GM23248 (cell line): ENCODE data around the gene TCOF1. TPM values are rescaled to one million over a fixed set of nuclear protein-coding genes. Genes with fewer than 3 reads are reported as not detected.

Source experiments
- DNase-seq: peaks from one replicate; pipeline ENCODE4 v3.0.0-alpha.2; 2015
- H2AFZ ChIP-seq: fragments of 200-600 bp; sonication (generic); 2 replicates; pipeline ENCODE4 v1.6.1; 2016; ENCODE audit warnings: antibody characterized with exemption
- H3F3A ChIP-seq: fragments of 200-600 bp; sonication (generic); 2 replicates; pipeline ENCODE4 v1.6.1; 2016; ENCODE audit warnings: mild to moderate bottlenecking, antibody characterized with exemption, mixed run types; ENCODE audit not compliant: insufficient read depth
- H3K27ac ChIP-seq: fragments of 200-600 bp; sonication (generic); 2 replicates; pipeline ENCODE4 v1.5.1; 2016; ENCODE audit warnings: mild to moderate bottlenecking
- H3K27me3 ChIP-seq: fragments of 200-600 bp; sonication (generic); replicated peaks from 2 replicates; pipeline ENCODE4 v1.6.1; 2016; ENCODE audit warnings: mild to moderate bottlenecking; ENCODE audit not compliant: insufficient read depth
- H3K36me3 ChIP-seq: fragments of 200-600 bp; sonication (generic); 2 replicates; pipeline ENCODE4 v1.6.1; 2016; ENCODE audit warnings: low read depth, mild to moderate bottlenecking
- H3K4me1 ChIP-seq: fragments of 200-600 bp; sonication (generic); 2 replicates; pipeline ENCODE4 v1.6.1; 2016; ENCODE audit warnings: mild to moderate bottlenecking; ENCODE audit not compliant: insufficient read depth
- H3K4me2 ChIP-seq: fragments of 200-600 bp; sonication (generic); one replicate; pipeline ENCODE4 v1.6.1; 2016; ENCODE audit warnings: mild to moderate bottlenecking; ENCODE audit not compliant: unreplicated experiment
- H3K4me3 ChIP-seq: fragments of 200-600 bp; sonication (generic); 2 replicates; pipeline ENCODE4 v1.5.1; 2016; ENCODE audit warnings: mild to moderate bottlenecking
- H3K79me2 ChIP-seq: fragments of 200-600 bp; sonication (generic); 2 replicates; pipeline ENCODE4 v1.6.1; 2016; ENCODE audit warnings: mild to moderate bottlenecking; ENCODE audit not compliant: insufficient read depth
- H3K9ac ChIP-seq: fragments of 200-600 bp; sonication (generic); 2 replicates; pipeline ENCODE4 v1.6.1; 2016; ENCODE audit warnings: mild to moderate bottlenecking
- H3K9me2 ChIP-seq: fragments of 200-600 bp; sonication (generic); 2 replicates; pipeline ENCODE4 v1.6.1; 2016; ENCODE audit warnings: mixed run types, mild to moderate bottlenecking, moderate library complexity; ENCODE audit not compliant: insufficient read depth
- H3K9me3 ChIP-seq: fragments of 200-600 bp; sonication (generic); one replicate; pipeline ENCODE4 v1.6.1; 2017; ENCODE audit warnings: low read depth
- H4K20me1 ChIP-seq: fragments of 200-600 bp; sonication (generic); 2 replicates; pipeline ENCODE4 v1.6.0; 2016; ENCODE audit not compliant: insufficient read depth
- EZH2 ChIP-seq: fragments of 200-600 bp; sonication (generic); IDR thresholded peaks from 2 replicates; pipeline ENCODE4 v1.6.1; 2018; ENCODE audit warnings: antibody characterized with exemption, mild to moderate bottlenecking; ENCODE audit not compliant: insufficient read depth, poor library complexity, severe bottlenecking
- EZH2phosphoT487 ChIP-seq: fragments of 200-600 bp; sonication (generic); IDR thresholded peaks from 2 replicates; pipeline ENCODE4 v1.6.1; 2018; ENCODE audit warnings: antibody characterized with exemption, moderate library complexity, mild to moderate bottlenecking, low read depth; ENCODE audit not compliant: insufficient read depth
- WGBS, 2 experiments: methylation state at CpG; one replicate each; pipeline ENCODE4 v1.1.6; 2015 to 2017; ENCODE audit warnings: low lambda C conversion rate in 2 of 2, low coverage in 1 of 2; ENCODE audit errors: missing lambda C conversion rate in 2 of 2; 5-methylcytosine and 5-hydroxymethylcytosine counted together
- in situ Hi-C: fragments of 300-500 bp; cut with MboI; formaldehyde crosslinking; loops from 2 replicates; pipeline ENCODE4 v1.15.0; 2020
- polyA plus RNA-seq: library from polyadenylated mRNA; unstranded; fragments of >200 nt; fragmentation: Nextera tagmentation; extraction: Ambion mirVana; gene quantifications from 2 replicates; pipeline ENCODE4 v1.2.1, GENCODE V29; 2016
- total RNA-seq: library from RNA; depleted of rRNA; stranded (reverse); fragments of >200 nt; shearing (Covaris generic); gene quantifications from 2 replicates; pipeline ENCODE4 v1.2.3, GENCODE V29; 2014

TCOF1 gene
- total and polyA plus RNA-seq, 2 experiments from 2014 or later = 15.1 to 18.0 TPM

DNA sequence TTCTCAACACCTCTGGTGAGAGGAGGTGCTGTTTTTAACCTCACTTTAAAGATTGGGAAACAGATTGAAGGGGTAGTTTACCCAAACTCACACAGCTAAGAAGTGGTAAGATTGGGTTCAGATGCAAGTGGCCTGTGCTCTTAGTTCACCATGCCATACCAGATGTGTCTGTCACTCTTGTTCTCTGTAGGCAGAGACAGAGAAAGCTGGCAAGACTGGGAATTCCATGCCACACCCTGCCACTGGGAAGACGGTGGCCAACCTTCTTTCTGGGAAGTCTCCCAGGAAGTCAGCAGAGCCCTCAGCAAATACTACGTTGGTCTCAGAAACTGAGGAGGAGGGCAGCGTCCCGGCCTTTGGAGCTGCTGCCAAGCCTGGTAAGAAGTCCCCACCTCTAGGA, 11.0 kb downstream of the TCOF1 start:
- DNase-seq = no peak

DNA sequence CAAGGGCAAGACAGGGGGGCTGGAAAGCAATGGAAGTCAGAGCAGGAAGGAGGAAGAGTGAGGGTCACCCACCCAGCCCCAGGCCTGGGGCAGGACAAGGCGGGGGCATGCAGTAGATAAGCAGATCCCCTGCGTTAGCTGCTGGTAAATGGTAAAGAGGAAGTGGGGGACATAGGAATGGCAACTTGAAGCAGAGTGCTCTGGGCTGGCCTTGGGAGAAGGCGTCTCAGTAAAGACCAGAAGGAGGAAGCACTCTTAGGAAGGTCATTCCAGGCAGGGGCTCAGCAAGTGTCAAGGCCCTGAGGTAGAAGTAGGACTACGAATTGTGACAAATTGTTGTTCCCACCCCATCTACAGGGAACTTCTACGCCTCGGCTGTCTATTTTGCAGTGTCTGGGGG, 15.1 kb downstream of the TCOF1 start:
- H3K27ac ChIP-seq = no peak overlapping the region
- no peak for TF ChIP-seq EZH2
- H3K27me3 ChIP-seq = no peaks in the 10 kb centered on the region
- 94 to 98% methylated on average over 6 of the region's 6 CpGs for WGBS, 2 experiments
- H3K4me1 ChIP-seq = peaks cover 13% of the 10 kb centered on the region
- peaks cover 17% of the 10 kb centered on the region for H3F3A ChIP-seq
- no peak overlapping the region for H3K9ac ChIP-seq
- peaks cover 23% of the 10 kb centered on the region; the same call in 1 of the 2 replicates for H3K36me3 ChIP-seq
- no peak overlapping the region for H2AFZ ChIP-seq
- no peaks in the 10 kb centered on the region for H3K9me2 ChIP-seq
- no peaks in the 10 kb centered on the region for H3K9me3 ChIP-seq
- in situ Hi-C loops = no loop called here
- no peaks in the 10 kb centered on the region for H4K20me1 ChIP-seq
- H3K79me2 ChIP-seq = no peaks in the 10 kb centered on the region
- no peak for DNase-seq
- no peak overlapping the region for H3K4me3 ChIP-seq
- no peak overlapping the region for H3K4me2 ChIP-seq

More for the DNA sequence above, 11.0 kb downstream of the TCOF1 start:
- no peaks in the 10 kb centered on the region for H3K27me3 ChIP-seq
- H3K4me3 ChIP-seq = no peak overlapping the region
- 61 to 70% methylated on average over 2 to 3 of the region's 4 CpGs for WGBS, 2 experiments
- no peaks in the 10 kb centered on the region for H3K9me3 ChIP-seq
- no peaks in the 10 kb centered on the region for H3K79me2 ChIP-seq
- no peaks in the 10 kb centered on the region for H3K9me2 ChIP-seq
- H3K9ac ChIP-seq = no peak overlapping the region
- peaks cover 18% of the 10 kb centered on the region; the same call in 1 of the 2 replicates for H3K36me3 ChIP-seq
- no peaks in the 10 kb centered on the region for H4K20me1 ChIP-seq
- TF ChIP-seq EZH2phosphoT487 (no peak), EZH2 (no peak)
- in situ Hi-C loops = no loop called here
- H3F3A ChIP-seq = no peaks in the 10 kb centered on the region
- no peak overlapping the region for H2AFZ ChIP-seq
- H3K4me1 ChIP-seq = no peaks in the 10 kb centered on the region
- no peak overlapping the region for H3K27ac ChIP-seq
- no peak overlapping the region for H3K4me2 ChIP-seq

DNA sequence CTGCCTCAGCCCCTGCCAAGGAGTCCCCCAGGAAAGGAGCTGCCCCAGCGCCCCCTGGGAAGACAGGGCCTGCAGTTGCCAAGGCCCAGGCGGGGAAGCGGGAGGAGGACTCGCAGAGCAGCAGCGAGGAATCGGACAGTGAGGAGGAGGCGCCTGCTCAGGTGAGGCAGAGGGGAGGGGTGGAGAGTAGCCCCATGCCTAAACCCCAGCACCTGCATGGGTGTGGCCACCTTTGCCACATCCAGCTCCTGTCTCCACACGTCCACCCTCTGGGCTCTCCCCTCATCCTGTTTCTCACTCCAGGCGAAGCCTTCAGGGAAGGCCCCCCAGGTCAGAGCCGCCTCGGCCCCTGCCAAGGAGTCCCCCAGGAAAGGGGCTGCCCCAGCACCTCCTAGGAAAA, 17.2 kb downstream of the TCOF1 start:
- no peak overlapping the region for H3K9ac ChIP-seq
- no peak overlapping the region for H3K4me3 ChIP-seq
- in situ Hi-C loops = no loop called here
- H4K20me1 ChIP-seq = no peaks in the 10 kb centered on the region
- H3K4me2 ChIP-seq = no peak overlapping the region
- TF ChIP-seq EZH2 (no peak), EZH2phosphoT487 (no peak)
- no peak for DNase-seq
- H3F3A ChIP-seq = peaks cover 33% of the 10 kb centered on the region
- H3K4me1 ChIP-seq = peaks cover 26% of the 10 kb centered on the region
- H3K9me2 ChIP-seq = no peaks in the 10 kb centered on the region
- no peaks in the 10 kb centered on the region for H3K9me3 ChIP-seq
- WGBS, 2 experiments = 97 to 99% methylated on average over 9 to 11 of the region's 11 CpGs
- no peak overlapping the region for H2AFZ ChIP-seq
- peaks cover 22% of the 10 kb centered on the region for H3K36me3 ChIP-seq
- no peaks in the 10 kb centered on the region for H3K79me2 ChIP-seq
- H3K27ac ChIP-seq = no peak overlapping the region
- H3K27me3 ChIP-seq = no peaks in the 10 kb centered on the region

DNA sequence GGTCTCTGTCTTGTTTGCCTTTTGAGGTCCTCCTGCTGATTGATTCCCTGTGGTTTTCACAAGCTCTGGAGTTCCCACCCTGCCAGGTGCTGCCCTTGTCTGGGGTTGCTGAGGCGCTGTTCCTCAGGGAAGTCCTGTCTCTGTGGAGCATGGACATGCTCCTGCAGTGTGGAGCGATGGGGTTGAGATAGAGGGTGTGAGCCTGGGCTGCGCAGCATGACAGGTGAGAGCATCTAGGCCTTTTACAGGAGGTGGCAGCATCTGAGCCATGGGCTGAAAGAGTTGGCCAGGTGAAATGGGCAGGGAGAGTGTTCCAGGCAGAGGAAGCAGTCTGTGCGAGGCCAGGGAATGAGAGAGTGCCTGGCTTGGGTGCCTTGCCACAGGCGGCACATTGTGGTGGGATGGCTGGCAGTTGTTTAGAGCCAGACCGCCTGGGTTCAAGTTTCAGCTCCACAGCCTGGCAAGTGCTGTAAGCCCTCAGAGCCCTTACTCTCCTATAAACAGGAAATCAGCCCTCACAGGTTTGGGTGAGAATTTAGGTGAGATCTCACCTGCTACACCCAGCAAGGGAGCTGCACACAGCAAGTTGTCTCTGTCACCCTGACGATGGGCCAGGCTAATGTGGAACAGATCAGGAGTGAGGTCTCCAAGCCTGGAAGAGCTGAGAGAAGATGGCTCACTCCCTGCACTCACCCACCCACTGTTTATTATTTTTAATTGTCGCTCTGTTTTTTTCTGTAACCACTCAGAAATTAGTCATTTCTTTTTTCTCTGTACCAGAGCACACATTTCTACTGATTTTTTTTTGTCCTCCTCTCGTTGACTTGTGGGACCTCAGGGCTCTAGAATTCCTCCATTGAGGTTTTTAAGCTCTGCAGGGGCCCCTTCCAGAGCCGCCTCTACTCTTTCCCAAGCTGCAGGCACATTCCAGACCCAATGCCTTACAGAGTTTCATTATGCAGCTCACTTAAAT, 19.6 kb downstream of the TCOF1 start:
- Histone ChIP-seq H3K9ac (peak overlapping the region; percentile 81), H3K4me2 (peak overlapping the region; percentile 74)

More for the DNA sequence above, 19.6 kb downstream of the TCOF1 start:
- Histone ChIP-seq H3K79me2 (no peaks in the 10 kb centered on the region), H3K9me3 (no peaks in the 10 kb centered on the region), H3K4me3 (peak overlapping the region; percentile 41), H3F3A (peaks cover 33% of the 10 kb centered on the region), H2AFZ (peak overlapping the region; percentile 32), H3K36me3 (peaks cover 31% of the 10 kb centered on the region), H3K4me1 (peaks cover 26% of the 10 kb centered on the region), H3K27me3 (no peaks in the 10 kb centered on the region), H3K27ac (peak overlapping the region; percentile 99), H4K20me1 (no peaks in the 10 kb centered on the region), H3K9me2 (no peaks in the 10 kb centered on the region)
- WGBS, 2 experiments = 39 to 41% methylated on average over 10 of the region's 10 CpGs
- in situ Hi-C loops = no loop called here
- DNase-seq = peak; percentile 89
- TF ChIP-seq EZH2 = no peak
- TF ChIP-seq EZH2phosphoT487 = no peak
